NCI-H2171 treated with DMSO at 0.1 percent for 48 hours (cell line): ENCODE data around the gene SETD3.

Source experiments
- DNase-seq: peaks from one replicate; lab custom pipeline; 2025; lab: John Stamatoyannopoulos, UW

SETD3 gene

GRCh38 chr14:99459481-99460100, 21.1 kb downstream of the SETD3 start:
- no peak for DNase-seq

GRCh38 chr14:99454246-99454645, 26.4 kb downstream of the SETD3 start:
- no peak for DNase-seq

- DNase-seq = no peak
Measured at GRCh38 chr14:99452968-99453367, 27.7 kb downstream of the SETD3 start.

GRCh38 chr14:99451234-99451633, 29.4 kb downstream of the SETD3 start:
- DNase-seq = no peak

- DNase-seq = no peak
Measured at GRCh38 chr14:99450266-99450665, 30.4 kb downstream of the SETD3 start.

GRCh38 chr14:99447739-99448138, 32.9 kb downstream of the SETD3 start:
- no peak for DNase-seq

GRCh38 chr14:99445931-99446330, 34.7 kb downstream of the SETD3 start:
- DNase-seq = no peak

GRCh38 chr14:99441918-99442317, 38.7 kb downstream of the SETD3 start:
- no peak for DNase-seq

GRCh38 chr14:99441157-99441870, 39.3 kb downstream of the SETD3 start:
- DNase-seq = no peak

GRCh38 chr14:99440278-99440677, 40.4 kb downstream of the SETD3 start:
- DNase-seq = no peak

- no peak for DNase-seq
Measured at GRCh38 chr14:99437706-99438105, 43.0 kb downstream of the SETD3 start.

- no peak for DNase-seq
Measured at GRCh38 chr14:99436247-99437180, 44.1 kb downstream of the SETD3 start.

GRCh38 chr14:99435327-99435726, 45.3 kb downstream of the SETD3 start:
- DNase-seq = no peak

GRCh38 chr14:99432485-99432884, 48.2 kb downstream of the SETD3 start:
- no peak for DNase-seq

GRCh38 chr14:99431986-99432385, 48.7 kb downstream of the SETD3 start:
- no peak for DNase-seq

GRCh38 chr14:99430491-99430890, 50.2 kb downstream of the SETD3 start:
- DNase-seq = peak; percentile 28

- no peak for DNase-seq
Measured at GRCh38 chr14:99427632-99428300, 52.9 kb downstream of the SETD3 start.

- no peak for DNase-seq
Measured at GRCh38 chr14:99426813-99427346, 53.8 kb downstream of the SETD3 start.

GRCh38 chr14:99426265-99426664, 54.4 kb downstream of the SETD3 start:
- DNase-seq = no peak

GRCh38 chr14:99425272-99425681, 55.4 kb downstream of the SETD3 start:
- DNase-seq = peak; percentile 59

GRCh38 chr14:99424306-99424877, 56.3 kb downstream of the SETD3 start:
- no peak for DNase-seq

GRCh38 chr14:99423434-99423833, 57.2 kb downstream of the SETD3 start:
- no peak for DNase-seq
